Activated effector memory CD4-positive, alpha-beta T cell treated with anti-CD3 and anti-CD28 coated beads, Interleukin-2, amount 50 U/mL, for 16 hours (primary cell): ENCODE data around the gene TH.

Source experiments
- DNase-seq: peaks from one replicate; pipeline ENCODE4 v3.0.0-alpha.2; 2020

TH gene

DNA sequence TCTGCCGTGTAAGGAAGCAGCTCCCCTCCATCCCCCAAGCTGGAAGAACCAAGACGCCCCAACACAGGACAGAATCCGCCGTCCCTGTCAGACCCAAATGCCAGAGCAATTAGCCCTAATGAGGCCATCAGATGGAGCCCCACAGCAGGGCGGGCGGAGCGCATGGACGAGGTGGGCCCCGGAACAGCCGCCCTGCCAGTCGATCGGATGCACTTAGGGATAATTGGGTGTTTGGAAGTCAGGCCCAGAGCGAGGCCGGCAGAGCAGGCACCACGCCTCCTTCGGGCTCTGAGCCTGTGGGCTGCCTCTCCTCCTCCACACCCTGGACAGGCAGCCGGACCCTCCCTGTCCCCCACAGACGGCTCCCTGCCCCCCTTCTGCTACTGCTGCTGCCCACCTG is 5.5 kb upstream of the TH start:
- DNase-seq: no peak

DNA sequence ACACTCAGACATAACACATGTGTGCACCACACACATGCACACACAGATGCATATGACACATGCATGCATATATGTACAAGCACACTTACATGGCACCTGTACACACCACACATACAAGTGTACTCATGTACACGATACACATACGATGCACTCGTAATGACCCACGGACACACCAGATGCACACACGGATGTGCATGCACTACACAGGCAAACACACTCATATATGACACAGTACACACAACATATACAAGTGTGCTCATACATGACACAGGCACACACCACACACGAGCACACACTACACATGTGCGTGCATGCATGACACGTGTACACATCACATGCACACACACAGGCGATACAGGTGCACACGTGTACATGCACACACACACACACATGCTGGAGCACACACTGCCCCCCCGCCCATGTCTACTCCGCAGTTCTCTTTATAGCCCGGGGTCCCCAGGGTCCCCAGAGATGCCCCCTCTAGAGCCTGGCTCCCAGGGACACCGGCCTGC is 4.8 kb upstream of the TH start:
- DNase-seq: no peak

DNA sequence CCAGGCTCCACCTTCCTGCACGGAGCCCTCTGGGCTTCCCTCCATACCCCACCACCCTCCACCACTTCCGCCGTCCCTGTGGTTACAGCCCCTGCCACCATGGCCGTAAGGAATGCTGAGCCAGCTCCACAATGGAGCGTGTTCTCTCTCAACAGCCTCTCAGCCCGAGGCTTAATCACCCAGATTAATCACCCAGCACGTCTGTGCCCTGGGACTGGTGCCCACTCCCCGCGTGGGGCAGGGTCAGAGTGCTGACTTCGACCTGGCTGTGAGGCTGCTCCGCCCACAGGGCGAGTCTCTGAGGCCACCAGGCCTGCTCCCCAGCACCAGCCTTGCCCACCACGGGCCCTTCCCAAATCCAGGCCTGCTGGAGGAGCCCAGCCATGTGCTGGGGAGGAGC is 4.0 kb upstream of the TH start:
- DNase-seq: no peak

DNA sequence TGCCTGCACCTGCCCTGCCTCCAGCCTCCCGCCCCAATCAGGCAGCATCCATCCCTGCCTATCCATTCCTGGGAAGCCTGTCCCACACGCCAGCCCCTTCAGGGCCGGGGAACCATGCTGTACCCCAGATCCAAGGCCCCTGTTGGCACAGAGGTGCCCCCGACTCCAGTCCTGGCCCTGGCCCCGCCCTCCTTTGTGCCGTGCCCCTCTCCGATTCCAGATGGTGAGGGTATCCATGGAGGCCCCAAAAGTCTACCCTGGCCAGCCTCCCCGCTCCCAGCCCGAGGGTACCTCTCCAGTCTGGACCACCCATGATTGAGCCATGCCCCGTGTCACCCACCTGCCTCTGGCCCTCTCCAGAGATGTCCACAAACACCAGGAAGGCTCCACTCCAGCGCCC is 2.7 kb upstream of the TH start:
- DNase-seq: no peak

DNA sequence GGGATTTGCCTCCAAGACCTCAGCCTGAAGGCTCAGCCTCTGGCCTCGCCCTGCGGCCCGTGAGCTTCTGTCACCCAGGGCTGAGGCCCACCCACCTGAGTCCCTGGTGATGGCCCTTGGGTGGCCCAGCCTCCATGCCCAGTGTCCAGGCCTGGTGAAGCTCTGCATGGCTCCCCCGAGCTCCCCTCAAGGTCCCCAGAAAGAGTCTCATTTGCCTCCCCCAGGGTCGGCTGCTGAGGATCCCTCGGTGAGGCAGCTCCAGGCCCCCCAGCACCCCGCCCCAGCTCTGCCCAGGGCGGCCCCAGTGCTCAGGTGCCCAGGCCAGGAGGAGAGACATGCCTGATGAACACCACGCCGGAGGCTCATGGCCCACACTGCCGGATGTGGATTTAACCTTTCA is 2.1 kb upstream of the TH start:
- no peak for DNase-seq

DNA sequence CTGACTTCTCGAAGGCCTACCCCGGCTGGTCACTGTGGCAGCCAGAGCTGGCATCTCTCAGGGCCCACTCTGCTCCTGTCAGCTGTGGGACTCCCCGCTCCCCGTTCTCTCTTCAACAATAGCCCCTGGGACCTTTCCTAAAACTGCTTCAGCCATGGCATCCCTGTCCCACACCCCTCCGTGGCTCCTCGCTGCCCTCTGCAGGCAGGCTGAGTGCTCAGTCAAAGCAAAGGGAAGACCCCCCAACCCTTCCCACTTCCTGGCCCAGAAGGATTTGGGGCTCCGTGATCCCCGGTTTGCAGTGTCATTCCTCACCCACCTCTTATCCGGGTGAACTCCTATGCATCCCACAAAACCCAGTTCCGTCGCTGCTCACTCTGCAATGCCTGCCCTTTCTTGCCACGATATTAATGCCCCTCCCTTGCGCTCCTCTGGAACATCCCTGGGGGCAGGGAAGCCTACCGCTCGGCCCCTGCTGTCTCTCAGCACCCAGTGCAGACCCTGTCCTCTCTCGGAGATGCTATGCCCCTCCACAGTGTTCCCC is 1.6 kb upstream of the TH start:
- DNase-seq: no peak

DNA sequence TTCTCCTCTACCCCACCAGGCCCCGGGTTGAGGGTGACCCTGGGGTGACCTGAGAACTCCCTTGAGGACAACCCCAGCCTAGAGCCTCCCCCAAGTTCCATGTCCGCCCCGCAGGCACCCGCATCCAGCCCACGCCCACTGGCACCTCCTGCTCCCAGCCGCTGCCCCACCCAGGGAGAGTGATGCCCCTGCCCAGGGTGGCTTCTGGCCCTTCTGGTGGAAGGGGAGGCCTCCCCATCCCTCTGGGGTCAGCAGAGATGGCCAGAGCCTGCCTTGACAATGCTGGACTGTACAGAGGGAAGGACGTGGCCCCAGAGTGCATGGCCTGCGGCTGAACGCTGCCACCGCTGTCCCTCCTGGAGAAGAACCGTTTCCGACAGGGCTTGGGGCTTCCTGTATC is 1.1 kb upstream of the TH start:
- no peak for DNase-seq

DNA sequence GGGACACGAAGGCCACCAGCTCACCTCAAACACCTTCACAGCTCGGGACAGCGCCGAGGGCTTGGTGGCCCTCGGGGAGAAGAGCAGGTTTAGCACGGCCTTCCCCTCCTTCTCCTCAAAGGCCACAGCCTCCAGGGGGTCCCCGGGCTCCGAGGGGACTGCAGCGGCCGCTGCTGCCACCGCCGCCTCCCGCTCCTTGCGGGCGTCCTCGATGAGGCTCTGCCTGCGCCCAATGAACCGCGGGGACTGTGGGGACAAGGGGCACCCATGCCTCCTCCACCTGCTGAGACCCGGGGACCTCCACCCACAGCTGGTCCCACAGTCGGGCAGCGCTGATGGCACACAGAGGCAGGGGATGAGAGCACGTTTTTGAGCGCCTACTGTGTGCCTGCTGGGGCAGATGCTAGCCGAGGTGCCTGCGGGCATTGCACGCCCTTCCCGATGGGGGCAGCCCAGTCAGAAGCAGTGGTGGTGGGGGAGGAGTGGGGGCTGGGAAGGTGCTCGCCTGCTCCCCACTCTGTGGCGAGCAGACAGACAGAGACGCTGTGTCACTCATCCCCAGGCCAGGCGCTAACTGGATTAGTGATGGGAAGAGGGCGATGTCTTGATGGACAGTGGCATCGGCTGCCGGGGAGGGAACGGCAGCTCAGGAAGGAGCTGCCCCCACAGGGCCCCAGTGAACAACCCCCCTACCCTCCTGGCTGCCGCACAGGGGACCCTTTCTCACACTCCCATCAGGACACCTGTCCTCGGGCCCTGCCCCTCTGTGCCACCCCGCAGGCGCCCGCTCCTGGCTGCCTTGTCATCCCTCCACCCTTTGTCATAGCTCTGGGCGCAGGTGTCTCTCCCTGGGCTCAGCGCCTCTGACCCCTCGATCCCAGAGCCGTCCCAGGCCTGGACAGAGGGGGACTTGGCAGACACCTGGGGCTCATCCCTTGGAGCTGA is 1.7 kb downstream of the TH start:
- no peak for DNase-seq

DNA sequence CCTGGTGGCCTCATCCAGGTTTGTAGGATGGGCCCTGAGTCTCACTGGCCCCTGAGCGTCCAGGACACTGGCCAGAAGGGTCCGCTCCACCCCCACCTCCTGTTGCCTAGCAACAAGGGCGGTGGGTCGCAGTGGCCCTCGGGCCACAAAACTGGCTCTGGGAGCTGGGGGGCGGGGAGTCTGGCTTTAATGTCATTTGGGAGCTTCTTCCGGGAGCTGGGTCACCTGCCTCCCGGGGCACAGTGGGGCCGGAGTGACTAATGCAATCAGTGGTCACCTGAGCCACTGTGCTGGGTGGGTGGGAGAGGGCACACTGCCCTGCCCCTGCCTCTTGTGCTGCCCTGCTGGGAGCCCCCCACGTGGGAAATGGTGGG is 2.6 kb downstream of the TH start:
- no peak for DNase-seq

DNA sequence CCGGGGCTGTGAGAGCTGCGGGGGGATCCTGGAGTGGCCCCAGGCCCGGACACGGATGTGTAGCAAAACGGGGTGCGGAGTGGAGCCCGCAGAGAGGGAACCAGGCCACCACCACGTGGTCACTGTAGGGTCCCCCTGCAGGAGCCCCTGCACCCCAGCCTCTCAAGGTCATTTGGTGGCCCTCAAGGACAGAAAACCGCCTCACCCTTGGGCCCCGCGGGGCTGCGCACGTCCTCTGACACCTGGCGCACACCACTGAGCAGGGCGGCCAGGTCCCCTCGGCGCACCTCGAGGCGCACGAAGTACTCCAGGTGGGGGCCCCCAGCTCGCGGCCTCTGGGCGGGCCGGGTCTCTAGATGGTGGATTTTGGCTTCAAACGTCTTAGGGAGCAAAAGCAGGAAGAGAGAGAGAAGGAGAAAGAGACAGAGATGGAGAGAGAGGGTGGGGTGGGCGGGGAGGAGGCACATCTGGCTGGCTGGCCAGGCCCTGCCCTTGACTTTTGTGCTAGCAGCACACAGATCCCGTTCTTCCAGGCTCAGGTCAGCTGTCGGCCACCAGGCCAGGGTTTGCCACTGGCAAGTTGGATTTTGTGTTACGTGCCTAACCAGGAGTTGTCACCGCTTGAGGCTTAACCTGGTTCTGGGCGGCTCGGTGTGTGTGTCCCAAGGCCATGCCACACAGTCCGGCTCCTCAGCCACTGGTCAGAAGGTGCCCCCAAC is 3.2 kb downstream of the TH start:
- no peak for DNase-seq

DNA sequence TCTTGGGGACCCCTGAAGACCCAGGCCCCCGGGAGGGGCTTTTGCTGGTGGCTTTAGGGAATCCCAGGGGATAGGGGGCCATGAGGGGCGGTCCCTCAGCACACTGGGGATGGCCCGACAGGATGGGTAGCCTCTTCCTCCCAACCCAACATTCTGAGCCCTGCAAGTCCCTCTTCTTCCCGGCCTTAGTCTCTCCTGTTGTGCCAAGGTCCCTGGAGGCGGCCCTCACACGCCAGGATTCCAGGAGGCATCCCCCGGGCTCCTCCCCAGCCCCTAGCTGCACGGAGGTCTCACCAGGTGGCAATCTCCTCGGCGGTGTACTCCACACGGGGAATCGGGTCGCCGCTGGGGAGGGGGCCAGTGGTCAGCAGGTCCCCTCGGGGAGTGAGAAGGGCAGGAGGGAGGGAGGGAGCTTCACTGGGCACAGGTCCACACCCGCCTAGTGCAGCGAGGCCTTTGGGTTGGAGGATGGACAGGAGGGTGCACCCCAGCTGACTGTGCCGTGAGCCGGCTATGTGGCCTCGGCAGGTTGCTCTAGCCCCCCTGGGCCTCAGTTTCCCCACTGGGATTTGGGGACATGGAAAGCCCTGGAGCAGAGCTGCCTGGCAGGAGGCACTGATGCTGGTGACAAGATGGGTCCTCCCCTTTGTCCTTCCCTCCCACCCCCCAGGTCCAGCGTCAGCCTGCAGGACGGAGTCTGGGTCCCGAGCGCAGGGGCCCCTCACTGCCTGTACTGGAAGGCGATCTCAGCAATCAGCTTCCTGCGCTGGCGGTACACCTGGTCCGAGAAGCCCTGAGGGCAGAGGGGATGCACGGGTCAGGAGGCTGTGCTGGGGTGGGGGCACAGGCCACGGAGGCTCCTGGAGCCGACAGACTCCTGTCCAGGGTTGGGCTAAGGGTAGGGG is 4.2 kb downstream of the TH start:
- no peak for DNase-seq

DNA sequence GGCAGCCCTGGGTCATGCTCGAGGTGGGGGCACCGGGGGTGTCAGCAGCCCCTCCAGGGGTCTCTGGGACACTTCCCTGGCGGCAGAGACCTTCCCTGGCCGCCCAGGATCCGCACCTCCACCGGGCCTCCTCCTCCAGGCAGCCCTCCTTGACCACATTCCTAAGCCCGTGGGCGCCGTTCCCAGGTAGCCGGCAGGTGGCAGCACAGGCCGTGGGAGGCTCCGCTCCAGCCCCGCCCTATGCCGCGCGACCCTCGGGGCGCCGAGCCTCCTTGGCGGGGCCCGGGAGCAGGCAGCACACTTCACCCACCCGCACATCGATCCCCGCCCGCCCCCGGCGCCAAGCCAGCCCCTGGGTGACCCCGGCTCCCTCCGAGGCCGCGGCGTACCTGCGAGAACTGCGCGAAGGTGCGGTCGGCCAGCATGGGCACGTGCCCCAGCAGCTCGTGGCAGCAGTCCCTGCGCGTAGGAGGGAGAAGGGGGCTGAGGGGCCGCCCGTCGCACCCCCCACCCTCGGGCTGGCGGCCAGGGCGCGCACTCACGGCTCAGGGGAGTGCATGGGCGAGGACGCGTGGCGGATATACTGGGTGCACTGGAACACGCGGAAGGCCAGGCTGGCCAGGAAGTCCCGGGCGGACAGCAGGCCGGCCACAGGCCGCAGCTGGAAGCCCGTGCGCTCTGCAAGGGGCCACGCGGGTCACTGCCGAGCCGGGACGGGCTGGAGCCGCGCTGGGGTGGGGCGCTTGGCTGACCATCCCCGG is 5.3 kb downstream of the TH start:
- peak; percentile 77 for DNase-seq

DNA sequence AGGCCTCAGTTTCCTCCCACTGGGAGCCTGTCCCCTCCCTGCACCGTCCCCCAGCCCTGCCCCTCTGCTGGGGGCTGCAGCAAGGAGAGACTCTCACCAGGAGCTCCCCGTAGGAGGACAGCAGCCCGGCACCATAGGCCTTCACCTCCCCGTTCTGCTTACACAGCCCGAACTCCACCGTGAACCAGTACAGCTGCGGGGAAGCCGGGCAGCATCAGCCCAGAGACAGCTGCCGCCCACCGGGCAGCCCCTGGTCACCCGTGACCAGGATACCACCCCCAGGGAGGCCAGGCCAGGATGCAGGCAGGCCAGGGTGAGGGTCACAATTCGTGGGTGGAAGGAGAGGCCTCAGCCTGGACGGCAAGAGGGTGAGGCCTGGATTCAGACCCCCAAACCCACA is 6.0 kb downstream of the TH start:
- no peak for DNase-seq

DNA sequence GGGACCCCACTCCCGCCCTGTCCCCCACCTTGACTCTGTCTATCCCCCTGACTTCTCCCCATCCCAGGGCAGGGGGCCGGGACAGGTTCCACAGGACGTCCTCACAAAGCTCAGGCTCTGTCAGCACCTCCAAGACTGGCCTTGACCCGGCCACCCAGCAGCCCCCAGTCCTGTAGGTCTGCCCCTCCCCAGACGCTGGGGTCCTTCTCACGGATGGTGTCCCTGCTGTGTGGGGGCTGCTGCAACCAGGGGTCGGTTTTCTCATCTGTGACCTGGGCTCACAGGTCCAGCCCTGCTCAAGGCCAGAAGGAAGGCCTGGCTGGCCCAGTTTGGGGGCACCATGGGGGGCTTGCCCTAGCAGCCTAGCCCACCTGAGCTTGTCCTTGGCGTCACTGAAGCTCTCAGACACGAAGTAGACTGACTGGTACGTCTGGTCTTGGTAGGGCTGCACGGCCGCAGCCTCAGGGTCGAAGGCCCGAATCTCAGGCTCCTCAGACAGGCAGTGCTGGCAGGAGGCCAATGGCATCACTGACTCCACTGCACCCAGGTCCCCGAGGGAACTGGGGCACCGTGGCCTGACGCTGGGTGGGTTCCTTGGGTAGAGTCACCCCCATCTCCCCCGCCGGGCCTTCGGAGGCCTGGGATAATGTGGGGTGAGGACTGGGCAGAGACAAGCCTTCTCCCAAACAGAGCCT is 6.6 kb downstream of the TH start:
- DNase-seq: no peak

DNA sequence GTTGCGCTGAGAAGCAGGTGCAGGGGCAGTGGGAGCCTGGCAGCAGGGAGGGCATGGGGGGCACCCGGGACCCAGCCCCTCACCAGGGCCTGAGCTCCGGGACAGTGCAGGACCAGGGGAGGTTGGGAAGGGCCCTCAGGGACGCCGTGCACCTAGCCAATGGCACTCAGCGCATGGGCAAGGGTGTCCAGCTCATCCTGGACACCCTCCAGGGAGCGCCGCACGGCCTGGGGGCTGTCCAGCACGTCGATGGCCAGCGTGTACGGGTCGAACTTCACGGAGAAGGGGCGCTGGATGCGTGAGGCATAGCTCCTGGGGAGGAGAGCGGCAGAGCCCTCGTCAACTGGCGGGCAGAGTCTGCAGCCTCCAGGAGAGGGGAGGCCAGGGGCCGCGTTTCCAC is 7.5 kb downstream of the TH start:
- DNase-seq: no peak

DNA sequence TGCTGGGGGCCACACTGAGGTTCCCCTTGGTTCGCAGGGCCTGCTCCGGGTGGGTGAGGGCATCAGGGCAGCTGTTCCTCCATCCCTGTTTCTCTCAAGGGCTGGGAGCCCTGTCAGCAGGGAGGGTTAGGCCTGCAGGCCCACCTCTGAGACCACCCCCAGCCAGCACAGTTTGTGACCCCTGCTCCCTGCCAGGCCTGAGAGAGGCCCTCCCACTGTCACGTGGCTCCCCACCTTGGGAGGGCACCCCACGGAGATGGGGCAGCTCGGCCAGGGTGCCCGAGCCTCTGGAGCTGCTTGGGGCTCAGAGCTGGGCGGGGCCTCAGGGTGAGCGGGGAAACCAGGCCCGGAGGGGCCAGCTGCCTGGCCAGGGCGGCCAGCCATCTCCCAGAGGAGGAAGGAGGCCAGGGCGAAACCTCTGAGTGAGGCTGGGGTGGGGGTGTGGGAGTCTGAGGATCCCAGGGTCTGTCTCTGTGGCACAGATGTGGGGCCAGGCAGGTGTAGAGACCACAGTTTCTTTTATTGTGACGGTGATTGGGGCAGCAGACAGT is 8.1 kb downstream of the TH start:
- no peak for DNase-seq

DNA sequence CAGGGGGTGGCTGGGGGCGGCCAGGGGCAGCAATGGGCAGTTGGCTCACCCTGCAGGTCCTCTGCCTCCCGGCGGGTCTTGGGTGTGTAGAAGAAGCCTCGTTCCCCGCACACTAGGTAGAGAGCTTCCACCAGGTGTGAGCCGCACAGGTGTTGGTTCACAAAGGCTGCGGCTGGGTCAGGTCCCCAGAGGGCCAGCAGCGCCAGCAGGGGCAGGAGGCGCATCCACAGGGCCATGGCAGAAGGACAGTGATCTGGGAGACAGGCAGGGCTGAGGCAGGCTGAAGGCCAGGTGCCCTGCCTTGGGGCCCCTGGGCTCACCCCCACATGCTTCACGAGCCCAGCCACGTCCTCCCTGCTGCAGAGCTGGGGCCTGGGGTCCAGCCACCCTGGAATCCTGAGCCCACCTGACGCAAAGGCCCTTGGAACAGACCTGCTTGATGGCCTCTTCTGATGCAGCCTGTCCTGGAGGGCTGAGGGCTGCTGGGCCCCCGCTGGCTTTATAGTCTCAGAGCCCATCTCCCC is 10.8 kb downstream of the TH start, which contains the start of gene INS:
Gene INS, minus strand, starts transcription at position 474 of the 524 bp plus-strand sequence. Its CDS starts 238 bp downstream, at position 236.
- no peak for DNase-seq

DNA sequence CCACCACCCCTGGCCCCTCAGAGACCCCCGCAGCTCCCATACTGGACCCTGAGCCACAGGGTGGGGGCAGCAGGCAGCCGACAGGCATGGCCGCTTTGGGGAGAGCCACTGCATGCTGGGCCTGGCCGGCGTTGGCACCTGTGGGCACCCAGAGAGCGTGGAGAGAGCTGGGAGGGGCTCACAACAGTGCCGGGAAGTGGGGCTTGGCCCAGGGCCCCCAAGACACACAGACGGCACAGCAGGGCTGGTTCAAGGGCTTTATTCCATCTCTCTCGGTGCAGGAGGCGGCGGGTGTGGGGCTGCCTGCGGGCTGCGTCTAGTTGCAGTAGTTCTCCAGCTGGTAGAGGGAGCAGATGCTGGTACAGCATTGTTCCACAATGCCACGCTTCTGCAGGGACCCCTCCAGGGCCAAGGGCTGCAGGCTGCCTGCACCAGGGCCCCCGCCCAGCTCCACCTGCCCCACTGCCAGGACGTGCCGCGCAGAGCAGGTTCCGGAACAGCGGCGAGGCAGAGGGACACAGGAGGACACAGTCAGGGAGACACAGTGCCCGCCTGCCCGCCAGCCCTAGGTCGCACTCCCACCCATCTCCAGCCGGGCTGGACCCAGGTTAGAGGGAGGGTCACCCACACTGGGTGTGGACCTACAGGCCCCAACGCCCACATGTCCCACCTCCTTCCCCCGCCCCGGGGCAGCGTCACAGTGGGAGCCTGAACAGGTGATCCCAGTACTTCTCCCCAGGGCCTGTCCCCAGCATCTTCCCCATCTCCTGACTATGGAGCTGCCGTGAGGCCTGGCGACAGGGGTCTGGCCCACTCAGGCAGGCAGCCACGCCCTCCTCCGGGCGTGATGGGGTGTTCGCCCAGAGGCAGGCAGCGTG is 11.8 kb downstream of the TH start:
- no peak for DNase-seq

DNA sequence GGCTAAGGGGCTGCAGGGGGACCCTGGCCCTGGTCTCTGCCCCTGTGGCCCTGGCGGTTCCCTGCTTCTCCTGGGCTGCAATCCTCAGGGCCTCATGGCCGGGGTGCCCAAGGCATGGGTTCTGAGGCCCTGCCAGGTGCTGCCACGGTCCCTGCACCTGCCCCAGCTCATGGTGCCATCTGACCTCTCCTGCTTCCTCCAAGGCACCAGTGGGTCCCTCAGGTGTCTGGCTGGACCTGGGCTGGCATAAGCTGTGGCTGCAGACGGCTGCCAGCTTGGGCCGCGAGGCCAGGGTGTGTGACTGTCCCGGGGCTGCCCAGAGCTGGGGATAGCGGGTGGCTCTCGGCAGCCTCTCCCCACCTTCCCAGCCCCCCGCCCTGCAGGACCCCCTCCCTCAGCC is 12.6 kb downstream of the TH start:
- no peak for DNase-seq

DNA sequence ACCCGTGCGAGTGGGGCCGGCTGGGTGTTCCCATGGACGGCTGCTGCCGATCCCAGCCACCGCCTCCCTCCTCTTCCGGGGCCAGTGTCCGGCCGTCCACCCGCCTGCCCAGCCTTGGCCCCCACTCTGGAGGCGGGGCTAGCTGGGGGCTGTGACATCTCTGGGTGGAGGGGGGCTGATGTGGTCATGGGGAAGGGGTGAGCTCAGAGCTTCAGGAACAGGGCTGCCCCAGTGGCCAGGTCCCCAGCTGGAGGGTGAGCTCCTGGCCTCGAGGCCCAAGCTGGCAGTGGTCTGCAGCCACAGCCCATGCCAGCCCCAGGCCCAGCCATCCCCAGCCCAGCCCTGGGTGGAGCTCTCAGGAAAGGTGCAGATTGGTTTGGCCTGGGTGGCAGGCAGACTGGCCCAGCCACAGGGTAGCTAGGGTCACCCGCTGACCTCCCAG is 13.3 kb downstream of the TH start:
- no peak for DNase-seq
